Gastrocnemius medialis (tissue), 4 donors: Measurements from ENCODE around the gene PNMA8A.

Experiments
- CTCF ChIP-seq, 5 experiments: fragments of 450-650 bp in 3 of 5; fragments of 200-600 bp in 2 of 5; sonication (generic) in 2 of 5; IDR thresholded peaks in 4 of 5; conservative IDR thresholded peaks in 1 of 5; 1 replicate in 4 of 5; 2 replicates in 1 of 5; pipeline ENCODE4 v1.5.1; 2016 to 2019; ENCODE audit warnings: antibody characterized with exemption in 5 of 5, mild to moderate bottlenecking in 3 of 5, moderate library complexity in 3 of 5
- POLR2A ChIP-seq, 2 donors: fragments of 450-650 bp; IDR thresholded peaks; one replicate each; pipeline ENCODE4 v1.6.1; 2017; ENCODE audit warnings: antibody characterized with exemption in 2 of 2, mild to moderate bottlenecking in 2 of 2, moderate library complexity in 2 of 2

DNA sequence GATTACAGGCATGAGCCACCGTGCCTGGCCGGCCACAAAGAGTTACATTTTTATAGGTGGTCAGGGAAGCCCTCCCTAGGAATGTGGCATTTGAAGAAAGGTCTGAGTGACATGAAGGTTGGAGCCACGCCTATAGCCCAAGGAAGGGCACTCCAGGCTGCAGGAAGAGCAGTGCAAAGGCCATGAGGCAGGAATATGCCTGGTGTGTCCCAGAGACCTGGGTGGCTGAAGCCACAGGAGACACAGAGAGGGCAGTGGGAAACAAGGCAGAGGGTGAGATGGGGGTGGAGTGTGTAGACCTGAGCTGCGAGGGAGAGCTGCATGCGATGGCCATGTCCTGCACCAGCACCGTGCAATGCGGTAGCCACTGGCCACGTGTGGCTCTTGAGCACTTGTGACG lies 19.4 kb upstream of the PNMA8A start:
- TF ChIP-seq CTCF (IDR thresholded peaks at IDR 0.05 in 4 of 5, conservative IDR thresholded peaks at IDR 0.05 in 1 of 5) (no peak), POLR2A (IDR thresholded peaks at IDR 0.05) (no peak)
